Measurements from ENCODE around the gene NR4A3. TPM values are rescaled to one million over a fixed set of nuclear protein-coding genes. Genes with fewer than 3 reads are reported as not detected.

Gene NR4A3
- total and polyA plus RNA-seq, 9 of the 15 experiments (the other 6 are each of a cell fraction or from before 2014, with no cell fraction given) = 0.04 to 0.07 TPM; not detected in 7

- Histone ChIP-seq H3K36me3 (ENCODE audit: control insufficient read depth, insufficient read depth, low read length) (no peaks in the 10 kb centered on the region), H3K4me2 (ENCODE audit: insufficient read depth, low read length) (no peak overlapping the region), H3K4me3 (no peak overlapping the region), H3K27me3 (ENCODE audit: control insufficient read depth in 2 of 2, insufficient read depth in 2 of 2, low read length in 2 of 2) (peaks cover 5 to 7% of the 10 kb centered on the region in 2 experiments; a peak in 3 of 5 replicates), H3K9ac (ENCODE audit: insufficient read depth in 1 of 2, low read depth in 2 of 2, low read length in 2 of 2) (no peak overlapping the region), H3K9me3 (replicated peaks; ENCODE audit: control insufficient read depth, insufficient read depth, low read depth, low read length) (no peaks in the 10 kb centered on the region), H3K9me1 (ENCODE audit: control insufficient read depth, insufficient read depth, low read length) (no peaks in the 10 kb centered on the region), H4K20me1 (replicated peaks; ENCODE audit: control insufficient read depth, insufficient read depth, low read length) (no peaks in the 10 kb centered on the region), H2AFZ (ENCODE audit: low read depth, low read length) (no peak overlapping the region), H3K27ac (ENCODE audit: extremely low read depth, low read depth, low read length) (no peak overlapping the region), H3K79me2 (ENCODE audit: control insufficient read depth, insufficient read depth, low read length) (no peaks in the 10 kb centered on the region), H3K4me1 (replicated peaks in 1 of 2; ENCODE audit: control insufficient read depth in 2 of 2, insufficient read depth in 2 of 2, low read length in 2 of 2) (no peaks in the 10 kb centered on the region; a peak in 1 of 5 replicates)
- ChIA-PET POLR2A (interaction anchor here (0.8 to 0.9 kb wide), 2 partner anchors 36 to 122 kb away, joined by 3 read pairs; partner anchors contain the start of gene NR4A3), CTCF (ENCODE audit: low intra/inter-chr PET ratio) (no interaction called here)
- no TSS peak for BruUV-seq (replicated peaks)
- FAIRE-seq (no peak), DNase-seq (ENCODE audit: extremely low read depth in 1 of 4, low spot score in 3 of 4) (no peak), ATAC-seq (no peak)
- TF ChIP-seq CBX1 (IDR thresholded peaks at IDR 0.05; ENCODE audit: low read depth) (no peak), PKNOX1 (IDR thresholded peaks at IDR 0.05) (no peak), MIER1 (IDR thresholded peaks at IDR 0.05; ENCODE audit: low read depth) (no peak), DDX20 (tag; IDR thresholded peaks at IDR 0.05; ENCODE audit: low read depth) (no peak), KLF13 (tag; IDR thresholded peaks at IDR 0.05; ENCODE audit: borderline replicate concordance, low read depth) (no peak), ATF4 (CRISPR knock-in tag; IDR thresholded peaks at IDR 0.05) (no peak)
- intact Hi-C loops (cut with micrococcal nuclease) = no loop called here
- in situ Hi-C loops (cut with MboI) = no loop called here
- WGBS (ENCODE audit: insufficient coverage, low coverage, missing lambda C conversion rate) = 1% methylated on average over 3 of the region's 3 CpGs
Observed at GRCh38 chr9:99858087-99858486, 36.4 kb downstream of the NR4A3 start.
